Endothelial cell of umbilical vein (primary cell): Measurements from ENCODE around the gene SMCO4.

Experiments
- POLR2A ChIP-seq: IDR thresholded peaks from 2 replicates; pipeline ENCODE4 v1.6.1; 2012; ENCODE audit warnings: low read depth, mild to moderate bottlenecking, control low read depth, low read length
- POLR2AphosphoS5 ChIP-seq: IDR thresholded peaks from 2 replicates; pipeline ENCODE4 v1.6.1; 2012; ENCODE audit warnings: low read depth, mild to moderate bottlenecking, control low read depth, low read length, moderate library complexity; ENCODE audit not compliant: insufficient read depth
- TF ChIP-seq, protein P1 (sequence below), 2 donors: IDR thresholded peaks; 1 replicate in 1 of 2; 2 replicates in 1 of 2; pipeline ENCODE4 v1.5.1; 2011; ENCODE audit warnings: low read length in 2 of 2, mild to moderate bottlenecking in 2 of 2, moderate library complexity in 2 of 2, control low read depth in 1 of 2, inconsistent platforms in 1 of 2, low read depth in 1 of 2; ENCODE audit not compliant: insufficient read depth in 1 of 2; ENCODE audit errors: extremely low read depth in 1 of 2
- TF ChIP-seq, protein P2 (sequence below): IDR thresholded peaks from 2 replicates; pipeline ENCODE4 v1.6.1; 2011; ENCODE audit not compliant: insufficient read depth, insufficient read length

GRCh38 chr11:93530468-93530826 lies 12.7 kb downstream of the SMCO4 start:
- TF ChIP-seq, protein P1, sequence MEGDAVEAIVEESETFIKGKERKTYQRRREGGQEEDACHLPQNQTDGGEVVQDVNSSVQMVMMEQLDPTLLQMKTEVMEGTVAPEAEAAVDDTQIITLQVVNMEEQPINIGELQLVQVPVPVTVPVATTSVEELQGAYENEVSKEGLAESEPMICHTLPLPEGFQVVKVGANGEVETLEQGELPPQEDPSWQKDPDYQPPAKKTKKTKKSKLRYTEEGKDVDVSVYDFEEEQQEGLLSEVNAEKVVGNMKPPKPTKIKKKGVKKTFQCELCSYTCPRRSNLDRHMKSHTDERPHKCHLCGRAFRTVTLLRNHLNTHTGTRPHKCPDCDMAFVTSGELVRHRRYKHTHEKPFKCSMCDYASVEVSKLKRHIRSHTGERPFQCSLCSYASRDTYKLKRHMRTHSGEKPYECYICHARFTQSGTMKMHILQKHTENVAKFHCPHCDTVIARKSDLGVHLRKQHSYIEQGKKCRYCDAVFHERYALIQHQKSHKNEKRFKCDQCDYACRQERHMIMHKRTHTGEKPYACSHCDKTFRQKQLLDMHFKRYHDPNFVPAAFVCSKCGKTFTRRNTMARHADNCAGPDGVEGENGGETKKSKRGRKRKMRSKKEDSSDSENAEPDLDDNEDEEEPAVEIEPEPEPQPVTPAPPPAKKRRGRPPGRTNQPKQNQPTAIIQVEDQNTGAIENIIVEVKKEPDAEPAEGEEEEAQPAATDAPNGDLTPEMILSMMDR (IDR thresholded peaks at IDR 0.05; ENCODE audit: extremely low read depth in 1 of 2, insufficient read depth in 1 of 2, low read depth in 1 of 2, low read length in 2 of 2): no peak
- TF ChIP-seq POLR2A (no peak), POLR2AphosphoS5 (no peak)
- TF ChIP-seq, protein P2, sequence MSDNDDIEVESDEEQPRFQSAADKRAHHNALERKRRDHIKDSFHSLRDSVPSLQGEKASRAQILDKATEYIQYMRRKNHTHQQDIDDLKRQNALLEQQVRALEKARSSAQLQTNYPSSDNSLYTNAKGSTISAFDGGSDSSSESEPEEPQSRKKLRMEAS: no peak
